GM12878 (cell line): ENCODE measurements around the gene TRIM62. TPM values are rescaled to one million over a fixed set of nuclear protein-coding genes. Genes with fewer than 3 reads are reported as not detected.
A peak's percentile ranks its signal among the peaks of the same experiment; 100 is the strongest.
"Not testable (repeated sequence)": the region's sequence is repeated elsewhere in the genome, so short reads cannot be mapped to it uniquely, and the experiment has no call there.

Experiments
- ATAC-seq: fragments of 200-7000 bp; cut with Tn5 transposase; 3 replicates; pipeline ENCODE4 v1.9.1; 2020; ENCODE audit warnings: mild to moderate bottlenecking, moderate library complexity
- BruUV-seq: library from RNA; stranded (reverse); fragments of 400-500 nt; replicated peaks from 2 replicates; lab custom pipeline; 2021; lab: Mats Ljungman, UMichigan
- CTCF ChIA-PET: fragments of 300-600 bp; sonication (Branson Sonifier 250); formaldehyde crosslinking; extraction: SDS; loops from one replicate; lab custom pipeline; 2021; ENCODE audit warnings: inconsistent platforms; lab: Yijun Ruan, JAX
- POLR2A ChIA-PET: fragments of 350-600 bp; formaldehyde crosslinking; extraction: SDS; loops from one replicate; lab custom pipeline; 2021; ENCODE audit warnings: inconsistent platforms; lab: Charles Lee
- RAD21 ChIA-PET: fragments of 300-600 bp; sonication (Branson Sonifier 250); formaldehyde crosslinking; loops from one replicate; lab custom pipeline; 2023; ENCODE audit warnings: antibody characterized with exemption; ENCODE audit not compliant: unreplicated experiment; lab: Charles Lee
- SMC1A ChIA-PET: fragments of 300-600 bp; sonication (Branson Sonifier 250); formaldehyde crosslinking; loops from one replicate; lab custom pipeline; 2023; ENCODE audit not compliant: unreplicated experiment, uncharacterized antibody; lab: Charles Lee
- DNase-seq: peaks from one replicate; pipeline ENCODE4 v3.0.0-alpha.2; 2011; ENCODE audit warnings: low read depth, low spot score
- FAIRE-seq: peaks from 3 replicates; lab custom pipeline; 2011; peaks lifted over from hg19 to GRCh38; lab: Jason Lieb, UNC
- H2AFZ ChIP-seq: 2 replicates; pipeline ENCODE4 v1.6.0; 2011; ENCODE audit warnings: low read depth, low read length, control low read depth; ENCODE audit not compliant: control insufficient read depth
- H3K27ac ChIP-seq: 2 replicates; pipeline ENCODE4 v1.5.1; 2011; ENCODE audit warnings: control low read depth; ENCODE audit not compliant: control insufficient read depth, insufficient read depth
- H3K27me3 ChIP-seq, 2 experiments: replicated peaks in 1 of 2; 2 replicates each; pipeline versions ENCODE4 v1.6.0 to v1.6.1; 2011; ENCODE audit warnings: low read length in 1 of 2; ENCODE audit not compliant: control insufficient read depth in 2 of 2, insufficient read depth in 2 of 2
- H3K36me3 ChIP-seq, 2 experiments: 2 replicates each; pipeline ENCODE4 v1.5.1; 2011; ENCODE audit warnings: low read length in 1 of 2; ENCODE audit not compliant: control insufficient read depth in 2 of 2, insufficient read depth in 2 of 2
- H3K4me1 ChIP-seq: 2 replicates; pipeline ENCODE4 v1.6.1; 2011; ENCODE audit warnings: mild to moderate bottlenecking, low read length, moderate library complexity, mixed read lengths; ENCODE audit not compliant: control insufficient read depth, insufficient read depth
- H3K4me2 ChIP-seq: 2 replicates; pipeline ENCODE4 v1.6.0; 2011; ENCODE audit warnings: control low read depth; ENCODE audit not compliant: control insufficient read depth, insufficient read depth
- H3K4me3 ChIP-seq: fragments of 200-600 bp; sonication (generic); 2 replicates; pipeline ENCODE4 v1.5.1; 2016
- H3K79me2 ChIP-seq: 2 replicates; pipeline ENCODE4 v1.6.0; 2011; ENCODE audit warnings: low read length; ENCODE audit not compliant: control insufficient read depth, insufficient read depth
- H3K9ac ChIP-seq: 2 replicates; pipeline ENCODE4 v1.8.0; 2011; ENCODE audit warnings: low read length, control low read depth, mixed read lengths; ENCODE audit not compliant: control insufficient read depth, insufficient read depth
- H3K9me3 ChIP-seq: replicated peaks from 3 replicates; pipeline ENCODE4 v1.5.1; 2011; ENCODE audit warnings: mild to moderate bottlenecking, low read length; ENCODE audit not compliant: control insufficient read depth, insufficient read depth
- H4K20me1 ChIP-seq: 2 replicates; pipeline ENCODE4 v1.6.0; 2011; ENCODE audit not compliant: control insufficient read depth, insufficient read depth
- CHD1 ChIP-seq: IDR thresholded peaks from 2 replicates; pipeline ENCODE4 v1.6.1; 2012; ENCODE audit warnings: low read depth, low read length, improper control_type of control experiment
- RAD21 ChIP-seq: IDR thresholded peaks from 2 replicates; pipeline ENCODE4 v1.6.1; 2011; ENCODE audit warnings: mild to moderate bottlenecking, low read depth, low read length, moderate library complexity; ENCODE audit not compliant: insufficient read depth
- WGBS: methylation state at CpG from one replicate; pipeline ENCODE4 v1.1.6; 2016; ENCODE audit warnings: low lambda C conversion rate; ENCODE audit not compliant: insufficient replicate concordance, insufficient coverage; ENCODE audit errors: missing lambda C conversion rate; 5-methylcytosine and 5-hydroxymethylcytosine counted together
- in situ Hi-C: fragments of 300-500 bp; cut with MboI; formaldehyde crosslinking; loops from 9 replicates; pipeline ENCODE4 v1.14.3; 2018; ENCODE audit warnings: mixed read lengths
- intact Hi-C: fragments of 100-400 bp; cut with micrococcal nuclease; formaldehyde crosslinking; loops from one replicate; pipeline ENCODE4 v1.14.2; 2022; ENCODE audit not compliant: unreplicated experiment
- polyA plus RNA-seq, 11 experiments: library from polyadenylated mRNA; depleted of rRNA in 4 of 11; unstranded in 6 of 11; stranded (reverse) in 5 of 11; fragments of >200 nt; fragmentation: Nextera tagmentation in 4 of 11; fragmentation: Illumina TruSeq in 1 of 11; extraction: Ambion mirVana in 4 of 11; extraction: Trizol in 1 of 11; gene quantifications; 1 replicate in 1 of 11; 2 replicates in 10 of 11; pipeline versions ENCODE4 v1.2.1 to v1.2.3, GENCODE V29; 2011 to 2016; ENCODE audit warnings: inconsistent platforms in 2 of 11, missing spikeins in 2 of 11, low read depth in 1 of 11
- total RNA-seq, 4 experiments: library from RNA; depleted of rRNA in 3 of 4; stranded (reverse); fragments of >200 nt in 3 of 4; fragmentation: Illumina TruSeq in 1 of 4; extraction: Trizol in 1 of 4; gene quantifications; 2 replicates each; pipeline versions ENCODE4 v1.2.1 to v1.2.3, GENCODE V29; 2013 to 2021
- TF ChIP-seq, protein P1 (sequence below): fragments of 450-650 bp; IDR thresholded peaks from 2 replicates; pipeline ENCODE4 v1.6.1; 2018; ENCODE audit warnings: borderline replicate concordance, mild to moderate bottlenecking; ENCODE audit not compliant: partially characterized antibody
- TF ChIP-seq, protein P2 (sequence below), 3 experiments: IDR thresholded peaks in 2 of 3; conservative IDR thresholded peaks in 1 of 3; 2 replicates each; pipeline ENCODE4 v1.5.1; 2011; ENCODE audit warnings: low read depth in 3 of 3, low read length in 3 of 3, mild to moderate bottlenecking in 3 of 3, control low read depth in 2 of 3, moderate library complexity in 2 of 3, inconsistent platforms in 1 of 3, mixed read lengths in 1 of 3; ENCODE audit not compliant: control insufficient read depth in 2 of 3, insufficient read depth in 1 of 3; ENCODE audit errors: extremely low read depth in 1 of 3
- TF ChIP-seq, protein P3 (sequence below): fragments of 450-650 bp; formaldehyde crosslinking; IDR thresholded peaks from 2 replicates; pipeline ENCODE4 v1.5.0; 2022; ENCODE audit warnings: mild to moderate bottlenecking, missing genetic modification characterization

TRIM62 gene
- total and polyA plus RNA-seq, 10 of the 15 experiments (the other 5 are each of a cell fraction or from before 2014, with no cell fraction given), result 0.52 to 4.2 (median 1.9) TPM

DNA sequence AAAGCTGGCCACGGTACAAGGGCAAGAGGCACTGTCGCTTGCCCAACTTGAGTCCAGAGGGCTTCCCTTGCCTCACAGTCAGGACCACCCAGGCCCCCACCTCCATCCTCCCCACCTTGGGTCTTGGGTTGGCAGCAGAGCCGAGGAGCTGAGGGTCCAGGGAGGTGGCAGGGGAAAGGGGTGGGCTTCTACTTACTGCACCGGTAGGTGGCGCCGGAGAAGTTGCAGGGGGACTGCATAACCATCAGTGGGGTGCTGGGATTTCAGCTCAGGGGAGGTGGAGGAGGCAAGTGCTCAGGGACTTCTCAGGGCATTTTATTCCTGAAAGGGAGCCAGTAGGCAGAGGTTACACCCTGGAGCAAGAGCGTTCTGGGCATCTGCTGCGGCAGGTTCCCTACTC is 44.0 kb downstream of the TRIM62 start:
- POLR2A ChIA-PET, result no interaction called here
- intact Hi-C loops (loop anchor here (5.0 kb wide), 1 partner anchor 160 kb away; no protein-coding TSS in a partner anchor), in situ Hi-C loops (no loop called here)
- SMC1A ChIA-PET, result interaction anchor here (1.0 to 1.8 kb wide), 2 partner anchors 229 to 334 kb away, joined by 5 to 6 read pairs; no protein-coding TSS in a partner anchor
- H3K9ac ChIP-seq, result no peak overlapping the region
- H4K20me1 ChIP-seq, result no peaks in the 10 kb centered on the region
- BruUV-seq, result no TSS peak
- no peak overlapping the region for H3K27ac ChIP-seq
- RAD21 ChIA-PET, result interaction anchor here (0.7 to 1.4 kb wide), 2 partner anchors 11 to 157 kb away, joined by 3 to 5 read pairs; no protein-coding TSS in a partner anchor
- FAIRE-seq (no peak), DNase-seq (no peak), ATAC-seq (peak; percentile 74)
- no peaks in the 10 kb centered on the region for H3K9me3 ChIP-seq
- H3K36me3 ChIP-seq, result no peaks in the 10 kb centered on the region
- 50% methylated on average over 8 of the region's 8 CpGs for WGBS
- no peaks in the 10 kb centered on the region for H3K4me1 ChIP-seq
- no peak overlapping the region for H3K4me2 ChIP-seq
- CTCF ChIA-PET, result interaction anchor here (0.8 to 6.8 kb wide), 14 partner anchors 9 to 475 kb away, joined by 3 to 53 read pairs (median 4); partner anchors contain the start of gene TRIM62
- no peaks in the 10 kb centered on the region for H3K79me2 ChIP-seq
- H3K4me3 ChIP-seq, result no peak overlapping the region
- TF ChIP-seq RAD21, result peak; percentile 54
- TF ChIP-seq CHD1, result no peak
- TF ChIP-seq, protein P1, sequence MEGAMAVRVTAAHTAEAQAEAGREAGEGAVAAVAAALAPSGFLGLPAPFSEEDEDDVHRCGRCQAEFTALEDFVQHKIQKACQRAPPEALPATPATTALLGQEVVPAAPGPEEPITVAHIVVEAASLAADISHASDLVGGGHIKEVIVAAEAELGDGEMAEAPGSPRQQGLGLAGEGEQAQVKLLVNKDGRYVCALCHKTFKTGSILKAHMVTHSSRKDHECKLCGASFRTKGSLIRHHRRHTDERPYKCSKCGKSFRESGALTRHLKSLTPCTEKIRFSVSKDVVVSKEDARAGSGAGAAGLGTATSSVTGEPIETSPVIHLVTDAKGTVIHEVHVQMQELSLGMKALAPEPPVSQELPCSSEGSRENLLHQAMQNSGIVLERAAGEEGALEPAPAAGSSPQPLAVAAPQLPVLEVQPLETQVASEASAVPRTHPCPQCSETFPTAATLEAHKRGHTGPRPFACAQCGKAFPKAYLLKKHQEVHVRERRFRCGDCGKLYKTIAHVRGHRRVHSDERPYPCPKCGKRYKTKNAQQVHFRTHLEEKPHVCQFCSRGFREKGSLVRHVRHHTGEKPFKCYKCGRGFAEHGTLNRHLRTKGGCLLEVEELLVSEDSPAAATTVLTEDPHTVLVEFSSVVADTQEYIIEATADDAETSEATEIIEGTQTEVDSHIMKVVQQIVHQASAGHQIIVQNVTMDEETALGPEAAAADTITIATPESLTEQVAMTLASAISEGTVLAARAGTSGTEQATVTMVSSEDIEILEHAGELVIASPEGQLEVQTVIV, result no peak
- TF ChIP-seq, protein P2, sequence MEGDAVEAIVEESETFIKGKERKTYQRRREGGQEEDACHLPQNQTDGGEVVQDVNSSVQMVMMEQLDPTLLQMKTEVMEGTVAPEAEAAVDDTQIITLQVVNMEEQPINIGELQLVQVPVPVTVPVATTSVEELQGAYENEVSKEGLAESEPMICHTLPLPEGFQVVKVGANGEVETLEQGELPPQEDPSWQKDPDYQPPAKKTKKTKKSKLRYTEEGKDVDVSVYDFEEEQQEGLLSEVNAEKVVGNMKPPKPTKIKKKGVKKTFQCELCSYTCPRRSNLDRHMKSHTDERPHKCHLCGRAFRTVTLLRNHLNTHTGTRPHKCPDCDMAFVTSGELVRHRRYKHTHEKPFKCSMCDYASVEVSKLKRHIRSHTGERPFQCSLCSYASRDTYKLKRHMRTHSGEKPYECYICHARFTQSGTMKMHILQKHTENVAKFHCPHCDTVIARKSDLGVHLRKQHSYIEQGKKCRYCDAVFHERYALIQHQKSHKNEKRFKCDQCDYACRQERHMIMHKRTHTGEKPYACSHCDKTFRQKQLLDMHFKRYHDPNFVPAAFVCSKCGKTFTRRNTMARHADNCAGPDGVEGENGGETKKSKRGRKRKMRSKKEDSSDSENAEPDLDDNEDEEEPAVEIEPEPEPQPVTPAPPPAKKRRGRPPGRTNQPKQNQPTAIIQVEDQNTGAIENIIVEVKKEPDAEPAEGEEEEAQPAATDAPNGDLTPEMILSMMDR (IDR thresholded peaks at IDR 0.05 in 2 of 3, conservative IDR thresholded peaks at IDR 0.05 in 1 of 3; ENCODE audit: control insufficient read depth in 2 of 3, extremely low read depth in 1 of 3, insufficient read depth in 1 of 3, low read depth in 3 of 3, low read length in 3 of 3), result peak; percentile 48 to 68 (median 64)
- TF ChIP-seq, protein P3, sequence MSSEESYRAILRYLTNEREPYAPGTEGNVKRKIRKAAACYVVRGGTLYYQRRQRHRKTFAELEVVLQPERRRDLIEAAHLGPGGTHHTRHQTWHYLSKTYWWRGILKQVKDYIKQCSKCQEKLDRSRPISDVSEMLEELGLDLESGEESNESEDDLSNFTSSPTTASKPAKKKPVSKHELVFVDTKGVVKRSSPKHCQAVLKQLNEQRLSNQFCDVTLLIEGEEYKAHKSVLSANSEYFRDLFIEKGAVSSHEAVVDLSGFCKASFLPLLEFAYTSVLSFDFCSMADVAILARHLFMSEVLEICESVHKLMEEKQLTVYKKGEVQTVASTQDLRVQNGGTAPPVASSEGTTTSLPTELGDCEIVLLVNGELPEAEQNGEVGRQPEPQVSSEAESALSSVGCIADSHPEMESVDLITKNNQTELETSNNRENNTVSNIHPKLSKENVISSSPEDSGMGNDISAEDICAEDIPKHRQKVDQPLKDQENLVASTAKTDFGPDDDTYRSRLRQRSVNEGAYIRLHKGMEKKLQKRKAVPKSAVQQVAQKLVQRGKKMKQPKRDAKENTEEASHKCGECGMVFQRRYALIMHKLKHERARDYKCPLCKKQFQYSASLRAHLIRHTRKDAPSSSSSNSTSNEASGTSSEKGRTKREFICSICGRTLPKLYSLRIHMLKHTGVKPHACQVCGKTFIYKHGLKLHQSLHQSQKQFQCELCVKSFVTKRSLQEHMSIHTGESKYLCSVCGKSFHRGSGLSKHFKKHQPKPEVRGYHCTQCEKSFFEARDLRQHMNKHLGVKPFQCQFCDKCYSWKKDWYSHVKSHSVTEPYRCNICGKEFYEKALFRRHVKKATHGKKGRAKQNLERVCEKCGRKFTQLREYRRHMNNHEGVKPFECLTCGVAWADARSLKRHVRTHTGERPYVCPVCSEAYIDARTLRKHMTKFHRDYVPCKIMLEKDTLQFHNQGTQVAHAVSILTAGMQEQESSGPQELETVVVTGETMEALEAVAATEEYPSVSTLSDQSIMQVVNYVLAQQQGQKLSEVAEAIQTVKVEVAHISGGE (CRISPR knock-in tag), result no peak
- no peaks in the 10 kb centered on the region for H3K27me3 ChIP-seq
- H2AFZ ChIP-seq, result no peak overlapping the region

DNA sequence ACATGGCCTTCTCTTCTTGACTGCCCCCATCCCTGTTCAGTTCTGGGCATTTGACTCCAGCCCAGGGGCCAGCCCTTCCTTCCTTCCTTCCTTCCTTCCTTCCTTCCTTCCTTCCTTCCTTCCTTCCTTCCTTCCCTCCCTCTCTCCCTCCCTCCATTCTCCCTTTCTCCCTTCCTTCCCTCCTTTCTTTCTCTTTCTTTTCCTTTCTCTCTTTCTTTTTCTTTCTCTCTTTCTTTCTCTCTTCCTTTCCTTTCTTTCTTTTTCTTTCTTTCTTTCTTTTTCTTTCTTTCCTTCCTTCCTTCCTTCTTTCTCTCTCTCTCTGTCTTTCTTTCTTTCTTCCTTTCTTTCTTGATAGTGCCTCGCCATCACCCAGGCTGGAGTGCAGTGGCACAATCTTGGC is 45.8 kb downstream of the TRIM62 start:
- H3K4me3 ChIP-seq, H3K36me3 ChIP-seq, H3K4me2 ChIP-seq, ATAC-seq, H3K79me2 ChIP-seq, H2AFZ ChIP-seq, FAIRE-seq, H4K20me1 ChIP-seq, H3K9ac ChIP-seq, DNase-seq, BruUV-seq, in situ Hi-C loops, H3K27me3 ChIP-seq, H3K27ac ChIP-seq, H3K9me3 ChIP-seq, H3K4me1 ChIP-seq: not testable (repeated sequence)
- intact Hi-C loops, result loop anchor here (5.0 kb wide), 1 partner anchor 161 kb away; no protein-coding TSS in a partner anchor
- WGBS, result 94% methylated on average over 1 of the region's 1 CpG
- ChIA-PET RAD21 (interaction anchor here (0.8 kb wide), 1 partner anchor 9 kb away, joined by 3 read pairs; no protein-coding TSS in a partner anchor), CTCF (interaction anchor here (0.7 to 6.8 kb wide), 4 partner anchors 8 to 335 kb away, joined by 3 to 53 read pairs (median 34); no protein-coding TSS in a partner anchor), POLR2A (interaction anchor here (0.7 kb wide), 1 partner anchor 11 kb away, joined by 3 read pairs; no protein-coding TSS in a partner anchor), SMC1A (interaction anchor here (1.1 to 2.3 kb wide), 3 partner anchors 9 to 159 kb away, joined by 3 to 9 read pairs (median 3); no protein-coding TSS in a partner anchor)
